ENCODE data around the gene GREB1L.

GRCh38 chr18:21313576-21313975 lies 71.5 kb downstream of the GREB1L start:
- TF ChIP-seq CTCF (IDR thresholded peaks at IDR 0.05; ENCODE audit: poor library complexity) (no peak), EZH2phosphoT487 (IDR thresholded peaks at IDR 0.05; ENCODE audit: low read depth, severe bottlenecking, unreplicated experiment) (no peak)
